Cerebellar cortex (tissue), 1 donor: ENCODE measurements around the gene MRPL58.
"Not testable (repeated sequence)": the region's sequence is repeated elsewhere in the genome, so short reads cannot be mapped to it uniquely, and the experiment has no call there.

Experiments
- DNase-seq: peaks from one replicate; pipeline ENCODE4 v3.0.0-alpha.2; 2015; ENCODE audit warnings: low spot score

The MRPL58 gene

DNA sequence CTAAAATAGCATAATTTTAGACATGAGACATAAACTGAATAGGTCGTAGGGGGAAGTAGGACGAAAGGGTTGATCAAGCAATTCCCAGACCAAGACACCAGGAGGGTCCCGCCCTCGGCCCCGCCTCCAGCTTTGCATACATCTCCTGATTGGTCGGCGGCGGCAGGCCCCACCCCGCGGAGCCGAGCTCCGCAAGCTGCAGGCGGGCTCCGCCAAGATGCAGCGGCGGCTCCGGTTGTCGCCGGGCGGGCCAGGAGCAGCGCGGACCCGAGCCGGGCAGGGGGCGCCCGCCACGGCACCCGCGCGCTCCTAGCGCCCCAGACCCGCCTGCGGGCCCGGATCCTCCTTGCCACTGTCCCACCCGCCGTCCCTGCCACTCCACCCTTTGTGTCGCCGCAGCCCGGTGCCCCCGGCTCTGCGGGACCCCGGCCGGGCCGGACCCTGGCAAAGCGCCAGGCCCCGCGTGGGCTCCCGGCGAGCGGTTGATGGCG is 25.0 kb upstream of the MRPL58 start, which contains the start of gene CDR2L:
Gene CDR2L, plus strand, starts transcription at position 215 of the 491 bp plus-strand sequence. CDS start 412 bp downstream, outside the sequence.
- DNase-seq: peak; percentile 97

DNA sequence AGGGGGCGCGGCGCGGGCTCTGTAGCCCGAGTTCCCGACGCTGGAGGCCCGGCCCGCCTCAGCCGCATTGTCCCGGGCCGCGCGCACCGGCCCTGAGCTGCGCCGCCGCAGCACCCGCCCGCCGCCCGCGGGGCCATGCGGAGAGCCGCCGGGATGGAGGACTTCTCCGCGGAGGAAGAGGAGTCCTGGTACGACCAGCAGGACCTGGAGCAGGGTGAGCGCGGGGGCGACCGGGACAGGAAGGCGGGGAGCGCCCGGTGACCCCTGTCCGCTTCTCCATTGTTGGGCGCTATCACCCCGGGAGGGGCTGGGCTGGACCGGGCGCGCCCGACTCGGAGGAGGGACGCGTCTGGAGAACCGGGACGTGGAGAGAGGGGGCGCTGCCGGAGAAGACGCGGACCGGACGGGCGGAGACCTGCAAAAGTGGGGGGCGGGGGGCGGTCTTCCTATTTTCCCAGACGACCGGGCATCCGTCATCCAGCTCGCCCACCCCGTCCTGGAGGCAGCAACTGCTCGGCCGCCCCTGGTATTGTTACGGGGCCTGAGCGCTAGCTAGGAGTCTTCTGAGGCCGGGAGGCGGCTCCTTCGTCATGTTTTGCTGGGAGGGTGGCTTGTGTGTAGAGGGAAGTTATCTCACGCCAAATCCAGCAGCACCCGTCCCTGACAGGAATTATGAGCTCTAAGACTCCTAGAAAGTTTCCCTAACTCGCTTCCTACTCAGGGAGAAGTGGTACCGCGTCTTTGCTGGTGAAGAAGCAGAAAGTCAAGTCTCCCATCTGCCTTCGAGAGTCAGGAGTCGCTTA is 24.4 kb upstream of the MRPL58 start:
- peak; percentile 67 for DNase-seq

DNA sequence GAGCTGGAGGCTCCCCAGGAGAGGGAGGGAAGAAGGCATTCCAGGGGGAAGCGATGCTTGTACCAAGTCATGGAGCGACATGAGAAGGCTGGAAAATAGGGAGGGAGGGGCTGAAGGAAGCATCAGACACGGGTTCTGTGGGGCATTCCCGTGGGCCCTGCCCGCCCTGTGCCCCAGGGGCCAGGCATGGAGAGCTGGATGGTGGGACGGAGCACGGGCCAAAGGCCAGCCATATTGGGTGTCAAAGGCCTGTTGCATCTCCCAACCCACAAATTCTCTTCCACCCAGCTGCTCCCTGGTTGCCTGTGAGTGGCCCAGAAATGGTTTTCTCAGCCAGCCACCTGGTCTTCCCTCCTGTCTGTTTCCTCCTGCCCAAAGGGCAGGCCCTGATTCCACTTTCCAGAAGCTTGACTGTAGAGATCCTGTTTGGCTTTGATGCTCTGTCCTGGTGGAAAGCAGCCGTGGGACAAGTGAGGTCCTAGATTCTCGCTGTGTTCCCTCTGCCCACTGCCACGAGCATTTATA is 21.8 kb upstream of the MRPL58 start:
- DNase-seq: peak; percentile 48

DNA sequence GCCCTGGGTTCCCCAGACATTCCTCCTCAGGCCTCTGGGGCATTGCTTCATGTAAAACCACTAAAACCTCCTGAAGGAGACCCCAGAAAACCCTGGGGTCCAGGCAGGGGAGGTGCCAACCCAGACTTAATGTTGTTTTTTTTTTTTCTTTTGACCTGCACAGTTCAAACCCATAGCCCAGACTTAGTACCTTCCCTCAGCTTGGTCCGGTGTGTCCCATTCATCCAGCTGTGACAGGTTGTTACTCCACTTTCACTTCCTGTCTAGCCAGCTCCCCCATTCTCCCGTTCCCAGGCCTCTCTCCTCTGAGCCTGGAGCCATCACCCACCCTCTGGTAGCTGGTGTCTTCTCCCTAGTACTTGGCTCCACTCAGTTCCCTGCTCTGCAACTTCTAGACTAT is 20.2 kb upstream of the MRPL58 start:
- DNase-seq: no peak

DNA sequence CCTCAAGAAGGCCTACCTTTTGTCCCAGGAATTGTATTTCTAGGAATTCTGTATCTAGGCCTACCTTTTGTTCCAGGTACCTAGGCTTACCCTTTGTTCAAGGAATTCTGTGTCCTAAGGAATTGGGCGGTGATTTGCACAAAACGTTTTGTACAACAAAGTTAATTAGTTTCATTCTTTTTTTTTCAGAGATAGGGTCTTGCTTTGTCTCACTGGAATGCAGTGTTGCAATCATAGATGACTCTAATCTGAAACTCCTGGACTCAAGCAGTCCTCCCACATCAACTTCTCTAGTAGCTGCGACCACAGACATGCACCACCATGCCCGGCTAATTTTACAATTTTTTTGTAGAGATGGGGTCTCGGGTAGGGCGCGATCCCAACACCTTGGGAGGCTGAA is 18.0 kb upstream of the MRPL58 start:
- no peak for DNase-seq

DNA sequence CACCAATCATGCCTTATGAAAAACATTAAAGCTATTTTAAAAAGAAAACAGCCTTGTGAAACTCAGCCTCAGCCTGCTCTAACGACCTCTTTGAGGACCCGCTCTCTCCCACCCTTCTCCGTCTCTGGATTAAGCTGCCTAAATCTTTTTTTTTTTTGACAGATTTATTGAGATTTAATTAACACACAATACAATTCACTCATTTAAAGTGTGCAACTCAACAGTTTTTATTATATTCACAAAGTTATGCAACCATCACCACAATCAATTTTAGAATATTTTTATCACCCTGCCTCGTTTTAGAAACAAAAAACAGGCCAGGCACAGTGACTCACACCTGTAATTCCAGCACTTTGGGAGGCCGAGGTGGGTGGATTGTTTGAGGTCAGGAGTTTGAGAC is 16.6 kb upstream of the MRPL58 start:
- DNase-seq: no peak

DNA sequence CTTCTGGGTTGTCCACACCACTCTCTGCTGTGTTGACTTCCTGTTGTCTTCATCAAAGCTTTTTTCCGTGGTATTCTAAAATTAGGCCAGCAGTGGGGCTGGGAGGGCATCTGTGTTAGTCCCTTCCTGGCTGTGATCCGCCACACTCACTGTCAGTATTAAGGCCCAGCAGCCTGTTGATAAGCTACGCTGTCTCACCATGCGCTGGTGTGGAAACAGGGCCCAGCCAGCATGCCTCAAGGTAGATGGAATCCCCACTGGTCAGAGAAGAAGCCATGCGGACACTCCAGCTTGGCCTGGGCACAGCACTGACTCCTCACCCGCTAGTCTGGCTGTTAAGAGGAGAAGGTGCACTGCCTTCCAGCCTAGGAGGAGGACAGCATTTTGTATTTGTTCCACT is 13.7 kb upstream of the MRPL58 start:
- peak; percentile 81 for DNase-seq

DNA sequence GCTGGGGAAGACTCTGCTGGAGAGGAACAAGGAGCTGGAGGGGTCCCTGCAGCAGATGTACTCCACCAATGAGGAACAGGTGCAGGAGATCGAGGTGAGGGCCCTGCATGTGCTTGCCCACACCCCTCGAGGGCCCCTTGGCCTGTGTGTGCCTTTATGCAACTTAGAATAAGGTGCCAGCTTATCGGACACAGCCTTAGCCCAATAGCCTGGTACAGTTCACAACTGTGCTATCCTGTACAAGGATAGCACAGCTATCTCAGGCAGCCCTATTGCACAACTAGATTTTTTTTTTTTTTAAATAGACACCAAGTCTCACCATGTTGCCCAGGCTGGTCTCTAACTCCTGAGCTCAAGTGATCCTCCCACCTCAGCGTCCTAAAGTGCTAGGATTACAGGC is 12.9 kb upstream of the MRPL58 start:
- no peak for DNase-seq

DNA sequence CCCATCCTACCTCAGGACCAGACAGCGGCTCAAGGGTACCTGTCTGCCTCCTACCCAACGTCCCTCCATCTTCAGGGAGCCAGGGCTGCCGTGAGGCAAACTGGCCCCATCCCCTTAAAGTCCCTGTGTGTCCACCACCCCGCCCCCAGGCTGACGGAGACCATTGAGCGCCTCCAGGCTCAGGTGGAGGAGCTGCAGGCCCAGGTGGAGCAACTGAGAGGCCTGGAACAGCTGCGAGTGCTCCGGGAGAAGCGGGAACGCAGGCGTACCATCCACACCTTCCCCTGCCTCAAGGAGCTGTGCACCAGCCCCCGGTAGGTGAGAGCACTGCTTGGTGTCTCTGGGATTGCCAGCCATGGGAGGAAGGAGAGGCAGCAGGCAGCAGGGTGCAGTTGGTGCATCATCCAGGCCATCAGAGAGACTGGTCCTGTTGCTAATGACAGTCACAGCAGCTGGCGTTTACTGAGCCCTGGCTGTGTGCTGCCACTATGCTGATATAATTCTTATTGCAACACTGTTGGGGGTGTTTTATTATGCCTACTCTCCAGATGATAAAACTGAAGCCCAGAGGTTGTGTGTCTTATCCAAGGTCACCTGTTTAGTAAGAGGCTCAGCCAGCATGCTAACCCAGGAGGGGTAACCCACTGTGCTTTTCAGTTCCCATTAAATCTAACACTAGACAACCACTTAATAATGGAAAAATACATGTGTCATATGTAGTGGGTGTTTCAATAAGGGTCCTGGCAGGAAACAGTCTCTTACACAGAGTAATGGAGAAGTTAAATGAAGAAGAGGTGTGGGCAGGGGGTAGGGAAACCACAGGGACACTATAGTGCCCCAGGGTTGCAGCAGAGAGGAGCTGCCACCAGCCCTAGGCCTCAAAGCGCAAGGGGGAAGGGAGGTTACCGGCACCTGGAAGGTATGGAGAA is 10.3 kb upstream of the MRPL58 start:
- DNase-seq: no peak

DNA sequence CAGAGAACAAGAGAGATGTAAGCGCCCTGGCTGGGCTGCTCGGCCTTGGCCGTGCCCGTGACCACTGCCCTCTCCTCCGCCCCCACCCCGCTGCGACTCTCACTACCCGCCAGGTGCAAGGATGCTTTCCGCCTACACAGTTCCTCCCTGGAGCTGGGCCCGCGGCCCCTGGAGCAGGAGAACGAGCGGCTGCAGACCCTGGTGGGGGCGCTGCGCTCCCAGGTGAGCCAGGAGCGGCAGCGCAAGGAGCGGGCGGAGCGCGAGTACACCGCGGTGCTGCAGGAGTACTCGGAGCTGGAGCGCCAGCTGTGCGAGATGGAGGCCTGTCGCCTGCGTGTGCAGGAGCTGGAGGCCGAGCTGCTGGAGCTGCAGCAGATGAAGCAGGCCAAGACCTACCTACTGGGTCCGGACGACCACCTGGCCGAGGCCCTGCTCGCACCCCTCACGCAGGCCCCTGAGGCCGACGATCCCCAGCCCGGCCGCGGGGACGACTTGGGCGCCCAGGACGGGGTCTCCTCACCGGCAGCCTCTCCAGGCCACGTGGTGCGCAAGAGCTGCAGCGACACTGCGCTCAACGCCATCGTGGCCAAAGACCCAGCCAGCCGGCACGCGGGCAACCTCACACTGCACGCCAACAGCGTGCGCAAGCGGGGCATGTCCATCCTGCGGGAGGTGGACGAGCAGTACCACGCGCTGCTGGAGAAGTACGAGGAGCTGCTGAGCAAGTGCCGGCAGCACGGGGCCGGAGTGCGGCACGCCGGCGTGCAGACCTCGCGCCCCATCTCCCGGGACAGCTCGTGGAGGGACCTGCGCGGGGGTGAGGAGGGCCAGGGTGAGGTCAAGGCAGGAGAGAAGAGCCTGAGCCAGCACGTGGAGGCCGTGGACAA is 9.2 kb upstream of the MRPL58 start:
- no peak for DNase-seq

DNA sequence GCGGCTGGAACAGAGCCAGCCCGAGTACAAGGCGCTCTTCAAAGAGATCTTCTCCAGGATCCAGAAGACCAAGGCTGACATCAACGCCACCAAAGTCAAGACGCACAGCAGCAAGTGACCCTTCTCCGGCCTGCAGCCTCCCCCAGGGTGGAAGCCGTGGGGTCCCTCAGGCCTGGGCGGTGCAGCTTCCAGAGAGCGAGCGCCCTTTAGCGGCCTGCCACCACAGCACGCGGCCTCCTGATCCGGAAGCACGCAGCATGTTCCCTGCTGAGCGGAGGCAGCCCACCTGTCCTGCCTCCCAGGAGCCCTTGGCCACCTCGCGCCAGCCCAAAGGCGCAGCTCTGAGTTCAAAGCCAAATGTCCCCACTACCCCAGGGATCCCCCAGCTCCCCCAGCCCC is 8.5 kb upstream of the MRPL58 start:
- no peak for DNase-seq

DNA sequence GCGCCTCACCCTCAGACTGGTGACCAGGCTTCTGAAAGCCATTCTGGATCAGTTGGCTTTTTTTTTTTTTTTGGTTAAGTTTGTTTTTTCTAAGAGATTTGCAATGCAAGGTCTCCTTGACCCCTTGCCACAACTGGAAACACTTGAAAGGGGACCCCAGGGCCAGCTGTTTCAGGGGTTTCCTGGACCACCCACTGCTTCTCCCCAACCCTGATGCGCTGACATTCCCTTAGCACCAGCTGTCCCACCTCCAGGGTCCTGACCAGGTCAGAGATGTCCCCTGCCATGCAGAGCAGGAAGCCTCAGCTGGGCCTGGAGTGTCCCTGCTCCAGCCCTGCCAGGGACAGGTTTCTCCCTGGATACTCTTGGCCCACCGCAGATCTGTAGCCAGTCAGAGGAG is 8.1 kb upstream of the MRPL58 start:
- no peak for DNase-seq

DNA sequence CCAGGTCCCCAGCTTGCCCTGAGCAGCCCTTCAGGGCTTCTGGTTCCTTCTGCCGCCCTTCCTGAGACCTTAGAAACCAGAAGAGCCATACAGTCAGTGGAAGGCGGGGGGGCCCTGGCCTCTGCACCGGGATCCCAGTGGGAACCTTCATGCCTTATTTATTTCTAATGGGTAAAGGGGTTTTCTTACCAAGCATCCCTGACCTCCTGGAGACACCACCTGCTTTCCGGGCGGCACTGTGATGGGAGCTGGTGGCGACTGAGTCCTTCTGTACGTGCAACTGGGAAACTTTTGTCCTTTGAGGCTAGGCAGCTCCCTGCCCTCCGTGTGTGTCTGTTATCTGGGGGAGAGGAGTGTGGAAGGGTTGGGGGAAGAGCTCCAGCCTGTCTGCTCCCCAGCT is 7.2 kb upstream of the MRPL58 start:
- no peak for DNase-seq

DNA sequence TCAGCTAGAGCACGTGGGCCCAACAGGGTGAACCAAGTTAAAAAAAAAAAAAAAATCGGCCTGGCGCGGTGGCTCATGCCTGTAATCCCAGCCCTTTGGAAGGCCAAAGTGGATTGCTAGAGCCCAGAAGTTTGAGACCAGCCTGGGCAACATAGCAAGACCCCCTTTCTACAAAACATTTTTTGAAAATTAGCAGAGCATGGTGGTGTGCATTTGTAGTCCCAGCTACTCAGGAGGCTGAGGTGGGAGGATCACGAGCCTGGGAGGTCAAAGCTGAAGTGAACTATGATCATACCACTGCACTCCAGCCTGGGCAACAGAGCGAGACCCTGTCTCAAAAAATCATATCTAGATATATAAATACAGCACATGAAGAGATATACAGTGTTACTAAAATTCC is 6.4 kb upstream of the MRPL58 start:
- not testable (repeated sequence) for DNase-seq

DNA sequence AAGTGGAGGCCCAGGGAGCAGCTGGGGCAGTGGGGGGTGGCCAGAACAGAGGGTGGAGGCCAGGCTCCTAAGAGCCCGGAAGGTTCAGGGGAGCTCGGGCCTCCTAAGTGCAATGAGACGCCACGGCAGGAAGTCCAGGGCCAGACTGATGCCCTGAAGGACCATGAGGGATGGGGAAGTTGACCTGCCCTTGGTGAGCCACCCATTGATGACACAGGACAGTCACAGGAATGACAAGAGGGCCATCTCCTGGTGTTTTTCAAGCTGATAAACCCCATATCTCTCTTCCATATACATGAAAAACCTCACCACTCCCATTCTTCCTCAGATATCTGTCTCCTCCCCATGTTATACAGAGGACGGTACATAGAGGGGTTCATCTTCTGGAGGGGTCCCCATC is 5.8 kb upstream of the MRPL58 start:
- no peak for DNase-seq

DNA sequence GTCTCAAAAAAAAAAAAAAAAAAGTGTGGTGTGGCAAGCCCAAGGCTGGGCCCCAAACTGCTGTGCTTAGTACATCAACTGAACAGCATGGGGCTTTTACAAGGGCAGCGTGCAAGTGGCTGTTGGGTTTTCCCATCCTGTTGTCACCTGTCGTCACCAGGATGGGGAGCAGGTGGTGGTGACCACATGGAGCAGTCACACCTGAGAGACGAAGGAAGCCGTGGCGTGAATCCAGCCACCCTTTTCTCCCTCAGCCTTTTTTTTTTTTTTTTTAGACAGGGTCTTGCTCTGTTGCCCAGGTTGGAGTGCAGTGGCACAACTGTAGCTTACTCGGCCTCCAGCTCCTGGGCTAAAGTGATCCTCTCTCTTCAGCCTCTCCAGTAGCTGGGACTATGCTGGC is 4.1 kb upstream of the MRPL58 start:
- DNase-seq: peak; percentile 76

DNA sequence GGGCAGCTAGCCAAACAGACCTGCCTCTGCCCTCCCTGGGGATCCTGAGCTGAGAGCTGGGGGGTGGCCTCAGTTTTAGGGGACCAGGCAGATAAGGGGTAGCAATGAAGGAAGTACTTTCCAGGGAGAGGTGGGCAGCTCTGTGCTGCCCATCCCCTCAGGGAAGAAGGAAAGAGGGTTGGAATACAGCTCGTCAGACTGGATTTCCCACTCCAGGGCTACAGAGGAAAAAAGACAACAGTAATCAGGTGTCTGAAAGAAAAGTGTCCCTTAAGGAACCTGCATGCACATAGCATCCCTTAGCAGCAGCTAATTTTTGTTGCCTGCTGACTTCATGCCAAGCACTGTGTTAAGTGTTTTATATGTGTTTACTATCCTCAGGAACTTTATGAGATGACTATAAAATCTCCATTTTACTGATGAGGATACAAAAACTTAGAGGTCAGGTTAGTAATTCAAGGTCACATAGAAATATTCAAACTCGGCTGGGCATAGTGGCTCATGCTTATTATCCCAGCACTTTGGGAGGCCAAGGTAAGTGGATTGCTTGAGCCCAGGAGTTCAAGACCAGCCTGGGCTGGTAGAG is 3.2 kb upstream of the MRPL58 start:
- no peak for DNase-seq

DNA sequence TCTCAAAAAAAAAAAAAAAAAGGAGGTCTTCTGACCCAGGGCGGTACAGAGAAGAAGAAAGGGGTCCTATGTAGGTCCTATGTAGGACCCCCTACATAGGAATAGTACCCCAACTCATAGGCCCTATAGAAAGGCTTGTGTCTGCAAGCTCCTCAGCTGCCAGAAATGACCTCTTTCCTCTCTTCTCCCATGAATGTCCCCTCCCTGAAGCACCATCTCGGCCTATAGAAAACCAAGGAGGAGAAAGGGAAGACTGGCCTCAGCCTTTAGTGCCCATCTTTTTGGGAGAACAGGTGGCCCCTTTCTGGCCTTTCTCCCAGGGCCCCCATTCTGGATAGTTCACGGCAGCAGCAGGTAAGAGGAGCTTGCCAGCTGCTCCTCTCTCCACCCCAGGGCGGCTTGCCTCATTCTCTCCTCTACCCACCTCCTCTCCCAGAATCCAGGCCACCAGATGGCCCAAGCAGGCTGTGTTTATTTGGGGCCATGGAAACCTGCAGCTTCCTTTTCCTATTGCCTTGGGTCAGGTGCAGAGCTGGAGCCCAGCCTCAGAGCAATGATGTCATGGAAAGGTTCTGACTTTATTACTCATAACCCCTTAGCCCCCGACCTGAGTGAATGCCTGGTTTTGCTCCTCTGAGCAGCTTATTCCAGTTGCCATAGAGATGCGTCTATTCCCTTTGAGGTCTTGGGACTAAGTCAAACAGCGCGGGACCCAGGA is 1.6 kb upstream of the MRPL58 start:
- DNase-seq: peak; percentile 99

DNA sequence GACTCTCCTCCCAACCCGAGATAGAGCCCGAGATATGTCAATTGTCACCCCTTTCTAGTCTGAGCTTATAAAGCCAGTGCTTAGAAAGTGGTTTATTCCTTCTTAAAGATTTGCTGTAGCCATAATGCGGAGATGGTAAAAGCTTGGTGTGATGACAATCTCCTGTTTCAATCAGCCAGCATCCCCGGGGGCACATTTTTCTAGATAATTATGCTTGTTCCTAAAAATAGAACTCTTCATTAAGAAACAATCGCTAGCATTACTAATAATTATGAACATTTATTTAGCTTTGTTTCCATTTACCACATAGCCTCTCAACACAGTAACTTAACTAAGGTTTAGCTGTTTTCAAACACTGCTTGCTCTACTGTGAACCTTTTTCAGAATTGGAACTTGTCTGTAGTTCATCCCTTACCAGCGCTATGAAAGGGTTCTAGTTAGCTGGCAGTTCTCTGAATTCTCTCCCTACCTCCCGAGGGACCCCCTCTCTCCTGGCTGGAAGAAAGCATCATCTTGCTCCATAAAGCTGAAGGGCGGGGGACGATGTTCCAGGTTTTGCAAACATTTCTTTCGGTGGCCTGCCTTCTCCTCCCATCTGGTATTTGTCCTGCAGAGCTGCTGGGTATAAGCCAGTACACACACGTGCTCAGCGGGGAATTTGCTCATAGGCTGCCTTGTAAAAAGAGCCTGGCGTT is 922 bp upstream of the MRPL58 start:
- peak; percentile 96 for DNase-seq

DNA sequence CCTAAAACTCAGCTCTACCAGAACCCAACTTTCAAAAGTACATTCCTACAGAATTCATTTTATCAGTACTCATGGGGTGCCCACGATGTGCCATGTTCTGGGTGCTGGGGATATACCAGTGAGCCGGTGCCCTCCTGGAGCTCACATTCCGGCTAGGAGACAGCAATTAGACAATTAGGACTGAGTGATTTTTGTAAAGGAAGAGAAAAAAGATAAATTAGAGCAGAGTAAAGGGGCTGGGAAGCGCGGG is 449 bp upstream of the MRPL58 start:
- DNase-seq: no peak
